Testis (tissue), 2 donors: Measurements from ENCODE around the gene CALR3.

ENCODE experiments used
- CTCF ChIP-seq, 3 experiments: fragments of 450-650 bp in 2 of 3; fragments of 200-600 bp in 1 of 3; sonication (generic) in 1 of 3; IDR thresholded peaks; one replicate each; pipeline ENCODE4 v1.5.1; 2016 to 2019; ENCODE audit warnings: antibody characterized with exemption in 3 of 3, mild to moderate bottlenecking in 2 of 3, moderate library complexity in 1 of 3
- POLR2A ChIP-seq: fragments of 450-650 bp; IDR thresholded peaks from one replicate; pipeline ENCODE4 v1.6.1; 2017; ENCODE audit warnings: antibody characterized with exemption, mild to moderate bottlenecking, moderate library complexity

DNA sequence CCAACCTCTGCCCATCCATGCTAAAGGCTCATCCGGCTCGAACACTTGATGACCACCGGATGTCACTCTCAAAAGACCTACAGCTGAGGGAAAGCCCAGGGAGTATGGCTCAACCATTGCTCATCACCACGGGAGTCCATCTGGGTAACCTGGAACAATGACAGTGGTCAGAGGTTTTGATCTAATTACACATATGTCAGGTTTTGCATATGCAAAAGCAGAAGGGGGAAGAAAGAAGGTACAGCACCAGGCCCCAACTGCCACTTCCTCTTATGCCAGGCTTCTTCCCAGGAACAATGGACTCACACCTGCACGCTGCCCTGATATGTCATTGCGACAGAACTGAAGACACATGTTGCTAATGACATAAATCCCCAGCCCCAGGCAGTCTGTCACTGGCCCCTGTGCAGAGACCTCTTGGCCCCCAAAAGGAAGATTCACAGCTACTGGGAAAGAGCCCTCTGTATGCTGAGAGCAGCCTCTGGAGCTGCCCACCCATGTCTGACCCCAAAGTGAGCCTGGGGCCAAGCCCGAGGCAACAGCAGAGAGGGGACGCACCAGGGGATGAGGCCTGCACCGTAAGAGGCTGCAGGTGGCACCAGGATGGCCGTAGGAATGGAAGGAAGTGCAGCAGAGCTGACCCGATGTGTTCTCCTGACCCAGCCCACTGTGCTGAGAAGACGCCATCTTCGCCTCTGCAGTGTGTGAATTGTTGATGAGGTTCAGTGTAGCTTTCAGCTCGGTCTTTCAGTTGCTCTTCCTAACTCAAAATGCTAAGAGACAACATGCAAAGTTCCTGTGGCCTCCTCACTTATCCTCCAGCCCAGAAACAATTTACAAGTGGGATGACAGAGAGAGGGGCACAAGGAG, 50.5 kb downstream of the CALR3 start:
- TF ChIP-seq CTCF (IDR thresholded peaks at IDR 0.05) (no peak), POLR2A (no peak)
